GM19240 (cell line): Measurements from ENCODE around the gene PFKL.
"Not testable (repeated sequence)": the region's sequence is repeated elsewhere in the genome, so short reads cannot be mapped to it uniquely, and the experiment has no call there.

ENCODE experiments used
- DNase-seq: peaks from one replicate; pipeline ENCODE4 v3.0.0; 2011; ENCODE audit warnings: low spot score; ENCODE audit not compliant: insufficient read length

The PFKL gene

DNA sequence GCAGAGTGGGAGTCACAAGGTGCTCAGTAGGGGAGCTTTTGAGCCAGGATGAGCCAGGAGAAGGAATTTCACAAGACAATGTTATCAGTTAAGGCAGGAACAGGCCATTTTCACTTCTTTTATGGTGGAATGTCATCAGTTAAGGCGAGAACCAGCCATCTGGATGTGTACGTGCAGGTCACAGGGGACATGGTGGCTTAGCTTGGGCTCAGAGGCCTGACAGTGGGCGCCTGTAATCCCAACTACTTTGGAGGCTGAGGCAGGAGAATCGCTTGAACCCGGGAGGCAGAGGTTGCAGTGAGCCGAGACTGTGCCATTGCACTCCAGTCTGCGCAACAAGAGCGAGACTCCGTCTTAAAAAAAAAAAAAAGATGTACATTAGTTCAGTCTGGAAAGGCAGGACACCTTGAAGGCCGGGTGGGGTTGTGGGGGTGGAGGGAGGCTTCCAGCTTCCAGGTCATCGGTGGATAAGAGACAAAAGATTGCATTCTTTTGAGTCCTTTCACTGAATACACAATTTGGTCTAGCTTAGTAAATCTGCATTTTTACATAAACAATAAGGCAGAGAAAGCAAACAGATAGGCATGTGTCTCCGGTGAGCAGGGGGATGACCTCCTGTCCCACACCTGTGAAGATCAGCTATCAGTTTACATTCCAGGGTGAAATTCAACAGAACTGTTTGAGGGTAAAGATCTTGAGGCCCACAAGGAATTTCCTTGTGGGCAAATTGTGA, 42.0 kb downstream of the PFKL start:
- DNase-seq: not testable (repeated sequence)

DNA sequence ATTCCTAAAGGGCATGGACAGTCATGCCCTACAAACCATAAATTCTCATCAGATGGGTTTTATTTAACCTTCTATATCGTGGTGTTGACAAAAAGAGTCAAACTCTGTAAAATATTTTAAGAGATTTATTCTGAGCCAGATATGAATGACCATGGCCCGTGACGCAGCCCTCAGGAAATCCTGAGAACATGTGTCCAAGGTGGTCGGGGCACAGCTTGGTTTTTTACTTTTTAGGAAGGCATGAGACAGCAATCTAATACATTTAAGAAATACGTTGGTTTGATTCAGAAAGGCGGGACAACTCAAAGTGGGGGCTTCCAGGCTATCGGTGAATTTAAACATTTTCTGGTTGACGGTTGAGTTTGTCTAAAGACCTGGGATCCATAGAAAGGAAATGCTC, 43.1 kb downstream of the PFKL start:
- DNase-seq: not testable (repeated sequence)

- DNase-seq: no peak
Observed at GRCh38 chr21:44344541-44345183, 44.8 kb downstream of the PFKL start.

DNA sequence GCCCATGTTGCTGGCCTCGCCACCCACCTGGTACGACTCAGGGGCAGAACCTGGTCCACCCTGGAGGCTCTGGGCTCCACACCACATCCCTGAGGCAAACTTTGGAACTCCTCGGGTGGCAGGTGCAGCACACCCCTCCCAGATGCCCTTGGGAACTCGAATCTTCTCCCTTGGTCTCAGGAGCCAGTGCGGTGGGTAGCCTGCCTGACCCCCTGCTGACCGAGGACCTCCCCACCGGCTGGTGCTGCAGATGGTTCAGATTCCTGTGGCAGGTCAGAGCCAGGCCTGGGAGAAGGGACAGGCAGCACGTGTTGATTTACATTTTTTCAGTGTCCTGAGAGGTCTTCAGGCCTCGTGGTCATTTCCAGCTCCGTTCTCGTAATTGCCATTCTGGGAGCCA, 45.6 kb downstream of the PFKL start:
- DNase-seq: no peak

GRCh38 chr21:44347911-44348451, 48.1 kb downstream of the PFKL start:
- no peak for DNase-seq

DNA sequence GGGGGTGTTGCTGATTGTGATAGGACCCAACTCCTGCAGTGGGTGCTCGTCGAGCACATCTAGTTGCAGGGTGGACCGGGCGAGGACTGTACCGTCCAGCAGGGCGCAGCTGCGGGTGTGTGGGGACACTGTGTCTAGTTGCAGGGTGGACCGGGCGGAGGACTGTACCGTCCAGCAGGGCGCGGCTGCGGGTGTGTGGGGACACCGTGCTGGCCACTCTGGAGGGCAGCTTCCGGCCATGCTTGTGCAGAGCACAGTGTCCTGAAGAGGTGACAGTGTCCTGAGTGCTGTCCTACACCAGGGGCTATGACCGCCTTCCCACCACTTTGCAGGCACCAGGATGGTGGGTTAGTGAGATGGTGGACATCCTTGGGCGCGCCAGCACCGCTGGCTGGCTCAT, 49.0 kb downstream of the PFKL start:
- no peak for DNase-seq

GRCh38 chr21:44349416-44349846, 49.6 kb downstream of the PFKL start:
- no peak for DNase-seq

DNA sequence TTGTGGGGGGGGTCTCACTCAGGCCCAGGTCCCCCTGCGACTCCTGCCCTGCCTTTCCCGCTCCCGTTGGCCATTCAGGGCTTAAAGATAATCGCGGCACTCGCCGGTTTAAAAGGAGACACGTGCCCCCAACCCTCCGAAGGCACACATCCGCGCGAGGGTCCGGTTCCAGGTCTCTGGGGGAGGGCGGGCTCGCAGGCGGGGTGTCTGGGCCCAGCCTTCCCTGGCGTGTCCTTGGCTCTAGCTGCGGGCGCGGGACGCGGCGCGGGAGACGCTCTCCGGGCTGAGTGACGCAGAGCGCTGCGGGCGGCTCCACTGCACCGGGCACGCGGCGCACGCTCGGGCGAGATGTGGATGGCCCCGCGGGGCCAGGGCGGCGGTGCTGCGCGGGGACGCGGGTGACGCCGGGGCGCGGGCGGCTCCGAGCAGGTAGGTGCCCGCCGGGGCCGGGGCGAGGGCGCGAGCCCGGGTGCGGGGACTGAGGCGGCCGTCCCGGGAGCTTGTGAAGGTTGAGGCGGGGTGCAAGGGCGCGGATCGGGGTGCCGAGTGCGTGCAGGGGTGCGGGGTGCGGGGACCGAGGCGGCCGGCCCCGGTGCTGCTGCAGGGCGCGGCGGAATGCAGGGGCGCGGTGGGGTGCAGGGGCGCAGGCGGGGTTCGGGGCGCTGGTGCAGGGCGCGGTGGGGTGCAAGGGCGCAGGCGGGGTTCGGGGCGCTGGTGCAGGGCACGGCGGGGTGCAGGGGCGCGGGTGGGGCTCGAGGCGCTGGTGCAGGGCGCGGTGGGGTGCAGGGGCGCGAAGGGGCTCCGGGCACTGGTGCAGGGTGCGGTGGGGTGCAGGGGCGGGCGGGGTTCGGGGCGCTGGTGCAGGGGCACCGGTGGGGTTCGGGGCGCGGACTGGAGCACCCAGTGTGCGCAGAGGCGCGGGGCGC, 50.3 kb downstream of the PFKL start:
- DNase-seq: no peak

GRCh38 chr21:44350773-44351481, 51.1 kb downstream of the PFKL start:
- no peak for DNase-seq

GRCh38 chr21:44351535-44352252, 51.8 kb downstream of the PFKL start:
- DNase-seq: no peak

DNA sequence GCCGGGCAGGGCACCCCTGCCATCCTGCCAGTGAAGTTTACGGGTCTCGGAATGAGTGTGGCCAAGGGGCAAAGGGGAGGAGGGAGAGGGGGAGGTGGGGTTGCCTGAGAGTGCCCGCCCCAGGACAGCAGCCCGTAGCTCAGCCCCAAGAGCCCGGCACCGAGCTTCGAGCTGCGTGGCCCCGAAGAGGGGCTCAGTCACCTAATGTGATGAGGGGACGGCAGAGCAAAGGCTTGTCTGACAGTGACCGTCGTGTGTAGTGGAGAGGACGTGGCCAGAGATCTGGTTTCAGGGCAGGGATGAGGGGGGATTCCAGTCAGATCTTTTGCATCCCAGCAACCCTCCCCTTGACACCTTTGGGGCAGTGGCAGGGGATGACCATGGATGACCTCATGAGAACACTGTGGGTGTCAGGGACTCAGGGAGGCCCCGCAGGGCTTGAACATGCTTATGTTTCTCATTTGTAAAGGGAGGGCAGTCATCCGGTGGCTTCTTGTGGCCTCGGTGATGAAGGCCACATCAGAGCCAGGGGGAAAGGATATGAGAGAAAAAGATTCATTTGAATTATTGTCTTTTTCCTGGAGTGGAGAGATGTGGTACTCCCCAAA, 52.5 kb downstream of the PFKL start:
- no peak for DNase-seq

DNA sequence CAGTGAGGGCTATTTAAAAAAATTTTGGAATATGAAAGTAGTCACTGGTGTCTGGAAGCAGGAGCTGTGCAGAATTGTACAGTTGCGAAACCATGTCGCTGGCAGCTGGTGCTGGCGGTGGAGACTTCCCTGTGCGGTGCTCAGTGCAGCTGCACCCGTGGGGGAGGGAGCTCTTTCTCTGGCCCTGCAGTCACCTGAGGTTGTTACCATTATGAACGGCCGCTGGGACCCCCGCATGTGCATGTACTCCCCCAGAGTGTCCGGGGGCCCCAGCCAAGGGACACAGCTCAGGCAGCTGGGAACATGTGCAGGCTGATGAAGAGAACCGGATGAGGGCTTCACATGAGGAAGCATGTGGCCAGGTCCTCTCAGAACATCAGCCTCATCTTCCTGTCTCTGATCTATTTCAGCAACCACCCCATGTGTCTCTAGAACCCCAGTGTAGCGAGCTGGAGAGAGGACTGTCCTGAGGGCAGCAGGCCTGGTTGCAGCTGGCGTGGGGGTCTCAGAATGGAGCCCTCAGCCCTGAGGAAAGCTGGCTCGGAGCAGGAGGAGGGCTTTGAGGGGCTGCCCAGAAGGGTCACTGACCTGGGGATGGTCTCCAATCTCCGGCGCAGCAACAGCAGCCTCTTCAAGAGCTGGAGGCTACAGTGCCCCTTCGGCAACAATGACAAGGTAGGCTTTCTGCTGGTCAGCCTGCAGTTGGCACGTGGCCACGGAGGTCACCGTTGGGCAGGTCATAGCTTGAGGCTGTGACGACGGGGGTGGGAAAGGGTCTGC, 53.5 kb downstream of the PFKL start, which contains the start of gene TRPM2:
Gene TRPM2 (plus strand): TSS at position 431 of the 780 bp plus-strand sequence. CDS start 80 bp downstream, at position 511.
- no peak for DNase-seq

- DNase-seq: no peak
Observed at GRCh38 chr21:44354001-44354405, 54.1 kb downstream of the PFKL start.

DNA sequence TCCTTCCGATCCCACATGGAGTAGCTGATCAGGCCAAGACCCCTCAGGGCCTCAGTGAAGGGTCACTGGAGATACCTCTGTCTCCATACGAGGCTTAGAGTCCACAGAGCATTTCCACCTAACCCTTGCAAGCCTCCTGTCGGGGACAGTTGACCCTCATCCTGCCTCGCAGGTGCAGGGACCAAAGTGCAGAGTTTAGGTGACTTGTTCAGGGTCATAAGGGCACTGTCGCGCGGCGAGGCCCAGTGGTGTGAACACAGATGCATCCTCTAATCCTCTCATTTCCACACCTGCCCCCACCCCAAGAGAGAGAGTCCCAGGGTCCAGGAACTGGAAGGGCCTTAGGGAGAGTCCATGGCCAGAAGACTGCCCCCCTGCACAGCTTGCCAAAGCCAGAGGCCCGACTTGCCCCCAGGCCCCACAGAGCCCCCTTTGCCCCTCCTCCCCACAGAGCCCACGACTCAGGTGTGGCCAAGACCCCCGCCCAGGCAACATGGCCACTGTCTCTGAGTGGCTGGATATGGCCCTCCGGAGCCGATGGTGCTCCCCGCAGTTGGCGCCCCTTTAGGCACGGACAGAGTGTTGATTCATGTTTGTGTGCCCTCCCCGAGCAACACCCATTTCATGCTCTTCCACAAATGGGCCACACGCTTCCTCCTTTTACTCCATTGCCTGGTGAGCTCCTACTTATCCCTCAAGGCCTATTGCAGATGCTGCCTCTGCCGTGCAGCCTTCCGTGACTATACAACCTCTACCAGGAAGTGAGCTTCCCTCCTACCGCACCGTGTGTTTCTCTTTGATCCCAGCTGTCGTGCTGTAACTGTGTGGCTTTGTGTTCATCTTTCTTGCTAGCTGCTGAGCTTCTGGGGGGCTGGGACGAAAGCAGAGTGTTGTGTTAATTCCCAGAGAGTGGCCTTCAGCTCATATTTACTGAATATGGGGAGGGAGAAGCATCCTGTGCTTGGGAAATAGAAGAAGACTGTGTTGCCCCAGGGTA, 55.2 kb downstream of the PFKL start:
- DNase-seq: no peak

DNA sequence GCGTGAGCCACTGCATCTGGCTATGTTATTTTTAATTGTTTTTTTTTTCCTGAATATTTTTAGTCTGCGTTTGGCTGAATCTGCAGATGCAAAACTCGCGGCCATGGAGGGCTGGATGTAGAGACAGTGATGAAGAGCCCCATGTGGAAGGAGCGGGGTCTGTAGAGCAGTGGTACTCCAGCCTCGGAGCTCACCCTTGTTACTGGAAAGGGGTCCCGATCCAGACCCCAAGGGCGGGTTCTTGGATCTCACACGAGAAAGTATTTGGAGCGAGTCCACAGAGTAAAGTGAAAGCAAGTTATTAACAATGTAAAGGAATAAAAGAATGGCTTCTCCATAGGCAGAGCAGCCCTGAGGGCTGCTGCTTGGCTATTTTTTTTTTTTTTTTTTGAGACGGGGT, 56.3 kb downstream of the PFKL start:
- DNase-seq: no peak

GRCh38 chr21:44356636-44357035, 56.8 kb downstream of the PFKL start:
- DNase-seq: no peak

DNA sequence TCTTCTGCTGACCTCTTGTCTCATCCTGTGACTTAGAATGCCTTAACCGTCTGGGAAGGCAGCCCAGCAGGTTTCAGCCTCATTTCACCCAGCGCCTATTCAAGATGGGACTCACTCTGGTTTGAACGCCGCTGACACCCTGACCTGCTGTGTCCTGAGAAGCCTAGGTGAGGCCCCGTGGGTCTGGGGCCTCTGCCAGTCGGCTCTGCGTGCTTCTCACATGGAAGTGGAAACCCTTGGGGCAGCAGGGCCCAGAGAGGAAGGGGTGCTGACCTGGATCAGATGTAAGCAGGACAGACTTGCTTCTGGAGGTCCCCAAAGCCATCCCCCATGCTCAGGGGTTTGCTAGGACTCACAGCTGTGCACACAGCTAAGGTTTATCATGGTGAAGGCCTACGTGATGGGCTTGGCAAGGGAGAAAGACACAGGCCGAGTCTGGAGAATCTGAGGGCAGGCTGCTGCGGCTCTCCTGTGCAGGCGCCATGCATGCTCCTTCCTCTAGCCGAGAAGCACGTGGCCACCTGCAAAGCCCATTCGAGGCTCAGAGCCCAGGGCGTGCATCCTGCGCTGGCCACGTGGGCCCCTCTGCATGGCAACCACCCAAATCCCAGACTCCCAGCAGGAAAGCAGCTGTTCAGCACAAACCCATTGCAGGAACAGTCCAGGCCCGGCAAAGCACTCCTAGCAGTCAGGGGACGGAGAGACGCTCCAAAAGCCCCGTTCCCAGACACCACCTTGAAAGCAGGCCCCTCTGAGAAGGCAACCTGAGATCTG, 57.4 kb downstream of the PFKL start:
- DNase-seq: no peak
